Activated CD4-positive, alpha-beta T cell treated with anti-CD3 and anti-CD28 coated beads for 1 hour (primary cell): ENCODE results near the gene ACO2.

Source experiments
- DNase-seq: peaks from one replicate; pipeline ENCODE4 v3.0.0-alpha.2; 2020

The ACO2 gene

DNA sequence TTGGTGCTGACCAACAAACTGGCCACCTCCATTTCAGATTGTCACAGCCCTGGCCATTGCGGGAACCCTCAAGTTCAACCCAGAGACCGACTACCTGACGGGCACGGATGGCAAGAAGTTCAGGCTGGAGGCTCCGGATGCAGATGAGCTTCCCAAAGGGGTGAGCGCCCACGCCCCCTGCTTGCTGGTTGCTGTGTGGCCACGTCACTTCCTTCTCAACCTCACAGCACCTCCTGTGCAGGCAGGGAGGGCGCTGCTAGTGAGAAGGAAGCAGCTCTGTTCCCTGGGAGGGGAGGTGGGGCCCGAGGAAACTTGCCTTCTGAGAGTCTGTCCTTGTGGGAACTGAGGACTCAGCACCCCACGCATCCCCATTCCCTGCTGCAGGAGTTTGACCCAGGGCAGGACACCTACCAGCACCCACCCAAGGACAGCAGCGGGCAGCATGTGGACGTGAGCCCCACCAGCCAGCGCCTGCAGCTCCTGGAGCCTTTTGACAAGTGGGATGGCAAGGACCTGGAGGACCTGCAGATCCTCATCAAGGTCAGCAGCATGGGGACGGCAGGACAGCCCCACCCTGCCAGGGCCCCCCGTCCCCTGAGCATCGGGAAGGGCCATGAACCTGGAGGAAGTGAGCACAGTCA lies 56.0 kb downstream of the ACO2 start:
- DNase-seq = peak; percentile 33

DNA sequence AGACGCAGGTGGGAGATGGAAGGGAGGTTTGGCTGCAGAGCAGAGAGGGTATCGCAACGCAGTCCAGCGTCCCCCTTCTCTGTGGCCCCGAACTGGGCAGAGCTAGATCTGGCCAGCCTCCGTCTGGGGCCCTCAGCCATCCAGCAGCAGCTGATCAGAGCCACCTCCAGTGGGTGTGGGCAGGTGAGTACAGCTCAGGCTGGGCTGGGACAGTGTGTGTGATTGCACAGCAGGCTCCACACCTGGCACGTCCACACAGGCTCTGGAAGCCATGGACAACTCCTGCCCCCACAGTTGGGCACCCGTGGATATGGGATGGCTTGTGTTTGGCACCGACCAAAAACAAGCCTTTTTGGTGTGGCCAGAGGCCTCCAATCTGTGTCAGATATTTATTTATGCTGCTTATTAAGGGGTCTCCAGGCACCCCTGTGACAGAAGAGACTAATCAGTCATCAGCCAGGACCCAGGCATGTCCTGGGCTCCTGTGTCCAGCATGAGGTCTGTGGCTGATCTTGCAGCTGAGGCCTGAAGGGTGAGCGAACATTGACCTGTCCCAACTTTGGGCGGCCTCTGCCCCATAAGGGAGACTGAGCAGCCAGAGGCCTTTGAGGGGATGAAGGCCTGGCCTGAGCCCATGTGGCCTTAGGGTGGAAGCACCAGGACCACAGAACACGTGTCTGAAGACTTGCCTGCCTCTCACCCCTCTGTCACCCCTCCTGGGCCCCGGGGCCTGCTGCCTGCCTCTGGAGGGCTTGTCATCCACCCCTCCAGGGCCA lies 56.7 kb downstream of the ACO2 start:
- DNase-seq = no peak

DNA sequence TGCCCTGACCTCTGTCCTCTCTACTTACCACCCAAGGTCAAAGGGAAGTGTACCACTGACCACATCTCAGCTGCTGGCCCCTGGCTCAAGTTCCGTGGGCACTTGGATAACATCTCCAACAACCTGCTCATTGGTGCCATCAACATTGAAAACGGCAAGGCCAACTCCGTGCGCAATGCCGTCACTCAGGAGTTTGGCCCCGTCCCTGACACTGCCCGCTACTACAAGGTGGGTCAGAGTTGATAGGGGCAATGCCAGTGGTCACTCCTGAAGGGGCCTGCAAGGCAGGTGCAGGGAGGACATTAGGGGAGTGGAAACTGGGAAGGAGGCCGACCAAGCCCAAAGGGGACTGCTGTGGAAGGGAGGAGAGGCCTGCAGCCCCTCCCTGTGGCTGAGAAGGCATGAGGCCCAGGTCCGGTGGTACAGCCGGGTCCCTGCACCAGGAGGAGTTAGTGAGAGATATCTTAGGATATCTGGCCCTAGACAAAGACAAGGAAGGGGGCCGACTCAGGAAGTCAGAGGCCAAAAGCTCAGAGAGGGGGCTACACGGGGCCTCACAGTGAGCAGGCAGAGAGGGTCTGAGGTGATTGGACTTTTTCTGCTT lies 57.4 kb downstream of the ACO2 start:
- DNase-seq = no peak

DNA sequence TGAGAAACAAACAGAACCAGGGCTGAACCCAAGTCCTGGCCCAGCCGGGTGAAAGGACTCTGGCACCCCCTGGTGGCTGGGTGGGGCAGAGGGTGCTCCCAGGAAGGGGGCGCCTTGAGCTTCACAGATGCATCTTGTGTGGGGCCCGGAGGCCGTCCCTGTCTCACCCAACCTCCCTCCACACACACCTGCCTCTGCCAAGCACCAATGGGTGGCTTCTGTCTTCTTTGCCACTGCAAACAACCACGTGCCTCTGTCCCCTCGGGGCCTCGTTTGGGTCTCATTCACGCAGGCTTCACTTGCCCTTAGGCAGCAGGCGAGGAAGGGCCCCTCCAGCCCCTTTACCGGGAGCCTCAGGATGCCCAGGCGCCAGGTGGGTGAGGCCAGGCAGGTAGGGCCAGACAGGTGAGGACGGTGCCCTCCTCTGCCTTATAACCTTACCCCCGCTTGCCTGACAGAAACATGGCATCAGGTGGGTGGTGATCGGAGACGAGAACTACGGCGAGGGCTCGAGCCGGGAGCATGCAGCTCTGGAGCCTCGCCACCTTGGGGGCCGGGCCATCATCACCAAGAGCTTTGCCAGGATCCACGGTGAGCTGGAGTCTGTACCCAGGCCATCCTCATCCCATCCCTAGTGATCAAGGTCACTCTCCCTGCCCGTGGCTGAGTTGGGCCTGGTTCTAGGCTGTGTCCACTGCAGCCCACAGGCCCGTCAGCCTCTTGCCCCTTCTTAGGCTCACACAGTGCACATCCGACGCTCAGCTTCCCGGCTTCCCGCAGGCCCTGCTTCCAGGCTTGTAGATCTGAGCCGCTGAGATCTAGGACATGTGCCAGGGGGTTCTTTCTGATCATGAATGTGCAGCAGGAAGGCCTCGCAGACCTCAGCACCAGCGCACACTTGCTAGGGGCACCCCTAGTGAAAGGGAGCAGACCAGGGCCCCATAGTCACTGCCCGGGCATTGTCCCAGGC lies 58.2 kb downstream of the ACO2 start:
- peak; percentile 58 for DNase-seq

DNA sequence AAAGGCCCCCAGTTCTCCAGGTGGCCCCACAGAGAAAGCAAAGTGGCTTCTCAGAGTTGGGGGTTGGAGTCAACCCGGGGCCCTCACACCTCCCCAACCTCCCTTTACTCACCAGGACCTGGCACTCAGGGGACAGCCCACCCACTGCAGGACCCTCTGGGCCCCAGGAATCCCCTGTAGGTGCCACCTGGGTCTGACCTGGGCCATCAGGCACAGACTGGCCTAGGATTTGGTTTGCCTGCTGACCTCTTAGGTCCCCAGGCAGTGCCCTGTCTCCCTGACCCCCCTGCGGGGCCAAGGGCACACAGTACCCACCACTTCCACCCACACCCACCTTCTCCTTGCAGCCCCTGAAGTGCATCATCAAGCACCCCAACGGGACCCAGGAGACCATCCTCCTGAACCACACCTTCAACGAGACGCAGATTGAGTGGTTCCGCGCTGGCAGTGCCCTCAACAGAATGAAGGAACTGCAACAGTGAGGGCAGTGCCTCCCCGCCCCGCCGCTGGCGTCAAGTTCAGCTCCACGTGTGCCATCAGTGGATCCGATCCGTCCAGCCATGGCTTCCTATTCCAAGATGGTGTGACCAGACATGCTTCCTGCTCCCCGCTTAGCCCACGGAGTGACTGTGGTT lies 59.3 kb downstream of the ACO2 start:
- no peak for DNase-seq

DNA sequence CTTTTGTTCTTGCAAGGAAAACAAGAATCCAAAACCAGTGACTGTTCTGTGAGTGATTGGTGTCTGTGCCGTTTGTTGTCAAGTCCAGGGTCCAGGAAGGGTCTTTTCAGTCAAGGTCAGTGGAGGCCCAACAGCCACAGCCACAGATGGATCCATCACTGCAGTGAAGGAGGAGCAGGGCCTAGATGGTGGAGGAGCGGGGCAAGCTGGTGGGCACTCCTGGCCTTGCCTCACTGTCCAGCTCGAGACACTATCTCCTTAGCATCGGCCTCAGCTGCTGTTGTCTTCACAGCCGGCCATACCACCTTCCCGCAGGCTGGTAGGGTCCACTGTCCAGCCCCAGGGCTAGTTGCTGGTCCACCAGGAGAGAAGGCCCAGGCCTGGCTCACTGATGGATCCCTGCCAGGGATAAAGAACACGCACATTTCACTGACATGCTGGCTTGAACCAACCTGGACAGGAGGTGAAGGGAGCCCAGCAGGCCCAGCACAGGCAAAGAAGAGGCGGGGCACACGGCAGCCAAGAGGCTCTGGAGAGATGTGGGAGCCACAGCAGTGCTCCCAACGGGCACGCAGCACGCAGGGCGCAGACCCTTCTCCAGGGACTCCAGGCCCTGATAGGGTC lies 60.1 kb downstream of the ACO2 start:
- no peak for DNase-seq

DNA sequence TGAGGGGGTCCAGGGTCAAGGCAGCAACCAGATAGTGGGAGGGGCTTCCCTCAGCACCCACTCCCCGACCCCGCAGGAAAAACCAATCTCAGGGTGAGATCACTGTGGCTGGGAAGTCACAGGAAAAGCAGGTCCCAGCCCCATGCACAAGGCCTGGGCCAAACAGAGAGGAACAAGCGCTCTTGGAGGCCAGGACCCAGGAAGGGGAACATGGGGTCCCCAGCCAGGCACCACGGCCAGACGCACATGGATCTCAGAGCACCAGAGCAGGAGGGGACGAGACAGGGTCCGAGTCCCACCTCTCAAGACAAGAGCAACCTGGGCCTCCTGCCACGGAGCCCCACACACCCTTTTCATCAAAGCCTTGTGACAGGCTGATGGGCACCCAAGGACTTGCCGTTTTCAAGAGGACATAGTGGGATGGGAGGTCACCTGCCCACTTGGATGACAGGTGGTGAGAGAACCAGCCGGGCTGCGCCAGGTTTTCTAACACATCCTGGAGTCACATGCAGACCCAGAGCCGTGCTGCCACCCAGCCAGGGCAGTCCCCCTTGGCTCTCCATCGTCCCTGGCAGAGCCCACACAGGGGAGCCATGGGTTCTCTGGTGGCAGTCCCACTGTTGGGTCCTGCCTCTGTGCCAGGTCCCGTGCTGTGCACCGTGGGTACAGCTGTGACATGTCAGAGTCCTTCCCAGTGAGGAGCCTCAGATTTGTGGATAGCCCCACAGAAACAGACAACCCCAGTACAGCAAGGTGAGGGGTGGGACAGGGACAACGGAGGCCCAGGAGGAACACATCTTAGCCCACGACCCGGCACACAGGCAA lies 62.2 kb downstream of the ACO2 start:
- DNase-seq = no peak

DNA sequence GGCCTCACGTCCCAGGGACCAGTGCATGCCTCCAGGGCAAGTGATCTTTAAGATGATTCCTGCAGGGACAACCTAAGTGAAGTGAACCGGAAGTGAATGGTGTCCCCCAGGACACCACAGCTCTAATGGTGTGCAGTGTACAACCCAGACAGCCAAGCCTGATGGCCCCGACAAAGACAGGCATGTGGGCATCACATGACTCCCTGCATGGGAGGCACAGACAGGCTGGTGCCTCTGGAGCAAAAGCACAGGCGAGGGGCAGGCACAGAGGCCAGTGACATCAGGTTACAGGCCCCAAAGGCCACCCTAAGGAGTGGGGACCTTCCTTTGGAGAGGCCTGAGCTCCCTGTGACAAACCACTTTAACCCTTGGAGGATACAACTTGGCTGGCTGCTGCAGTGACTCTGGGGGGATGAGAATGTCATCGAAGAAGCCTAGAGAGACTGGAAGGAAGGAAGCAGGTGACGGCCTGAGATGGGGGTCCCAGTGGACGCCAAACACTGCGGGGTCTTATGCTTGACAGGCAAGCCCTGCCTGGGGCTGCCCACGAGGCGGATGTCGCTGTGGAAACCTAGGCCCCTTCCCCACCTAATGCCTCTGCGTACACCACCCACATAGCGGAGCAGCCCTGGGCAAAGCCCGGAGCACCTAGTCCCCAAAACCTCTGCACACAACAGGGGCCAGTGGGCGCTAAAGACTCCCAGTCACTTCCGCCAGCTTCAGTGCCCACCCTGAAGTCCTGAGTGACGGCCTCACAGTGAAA lies 63.0 kb downstream of the ACO2 start:
- no peak for DNase-seq

DNA sequence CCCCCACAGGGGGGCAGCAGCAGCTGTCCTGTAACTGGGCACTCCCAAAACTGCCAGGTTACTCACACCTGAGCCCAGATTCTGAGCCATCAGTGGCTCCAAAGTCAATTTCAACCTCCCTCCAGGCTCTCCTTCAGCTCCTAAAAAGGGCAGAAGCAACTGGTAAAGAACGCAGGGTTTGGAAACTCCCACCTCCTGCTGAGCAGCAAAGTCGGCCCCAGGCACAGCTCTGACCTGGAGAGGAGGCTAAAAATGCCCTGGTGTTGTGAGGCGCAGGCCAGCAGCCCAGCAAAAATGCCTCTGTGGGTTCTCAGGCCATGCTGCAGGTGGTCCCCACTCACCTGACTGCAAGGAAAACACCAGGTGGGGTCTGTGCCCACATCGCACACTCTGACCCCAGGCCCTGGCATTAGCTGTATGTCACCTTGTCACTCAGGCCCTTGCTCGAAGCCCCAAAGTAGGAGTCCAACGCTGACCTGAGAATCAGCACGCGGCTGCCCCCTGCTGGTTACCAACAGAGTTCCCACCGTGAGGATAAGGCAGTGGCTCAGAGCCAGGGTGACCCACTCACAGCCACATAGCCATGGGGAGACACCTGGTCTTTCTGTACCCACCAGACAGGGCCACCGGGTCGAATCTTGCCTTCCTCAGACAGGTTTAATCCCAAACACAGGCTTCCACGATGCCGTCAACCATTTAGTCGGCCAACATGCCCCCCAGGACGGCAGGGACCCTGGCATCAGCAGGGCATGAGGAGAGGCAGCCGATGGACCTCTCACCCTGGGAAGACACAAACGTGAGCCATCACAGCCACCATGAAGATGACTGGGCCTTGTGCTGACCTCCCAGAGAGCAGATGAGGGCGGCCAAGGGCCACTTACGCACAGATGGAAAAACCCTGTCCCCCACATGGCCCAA lies 64.2 kb downstream of the ACO2 start:
- peak; percentile 48 for DNase-seq

DNA sequence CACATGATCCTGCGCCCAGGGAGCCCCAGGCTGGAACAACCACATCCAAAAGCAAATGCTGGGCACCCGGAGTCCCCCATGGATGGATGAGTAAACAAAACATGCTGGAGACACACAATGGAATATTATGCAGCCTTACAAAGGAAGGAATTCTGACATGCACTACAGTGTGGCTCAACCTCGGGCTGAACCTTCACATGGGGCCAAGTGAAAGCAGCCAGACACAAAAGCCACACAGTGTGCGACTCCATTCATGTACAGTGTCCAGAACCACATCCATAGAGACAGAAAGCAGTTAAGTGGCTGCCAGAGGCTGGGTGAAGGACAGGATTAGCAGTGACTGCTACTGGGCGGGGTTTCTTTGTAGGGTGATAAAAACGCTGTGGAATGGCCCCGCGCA lies 65.3 kb downstream of the ACO2 start:
- no peak for DNase-seq

DNA sequence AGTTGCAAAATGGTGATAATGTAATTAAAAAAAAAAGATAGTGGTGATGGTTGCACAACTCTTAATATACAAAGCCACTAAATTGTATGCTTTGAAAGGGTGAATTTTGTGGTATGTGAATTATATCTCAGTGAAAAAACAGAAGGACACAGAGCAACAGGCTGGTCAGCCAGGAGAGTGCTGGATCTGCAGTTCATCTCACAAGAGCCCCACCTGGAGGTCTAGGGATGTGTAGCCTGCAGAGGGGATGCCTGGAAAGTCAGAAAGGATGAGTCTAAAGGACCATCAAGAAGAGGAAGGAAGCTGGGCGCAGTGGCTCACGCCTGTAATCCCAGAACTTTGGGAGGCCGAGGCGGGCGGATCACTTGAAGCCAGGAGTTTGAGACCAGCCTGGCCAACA lies 66.3 kb downstream of the ACO2 start:
- DNase-seq = no peak

DNA sequence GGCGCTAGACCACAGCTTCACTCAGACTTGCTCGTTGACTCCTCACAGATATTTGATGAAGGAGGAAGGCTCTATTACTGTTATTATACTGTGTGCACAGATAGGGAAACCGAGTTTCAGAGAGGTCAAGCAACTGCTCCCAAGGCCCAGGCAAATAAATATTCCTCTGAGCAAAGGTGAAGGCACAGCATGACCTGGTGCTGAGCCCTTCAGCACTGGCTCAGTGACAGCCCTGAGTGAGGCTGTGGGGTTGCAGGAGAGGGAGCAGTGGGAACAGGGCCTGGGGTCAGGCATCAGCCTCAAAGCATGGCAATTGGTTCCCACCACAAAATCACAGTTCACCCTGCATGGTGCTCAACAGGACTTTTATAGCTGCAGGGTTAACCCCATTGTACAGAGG lies 68.3 kb downstream of the ACO2 start:
- DNase-seq = no peak

DNA sequence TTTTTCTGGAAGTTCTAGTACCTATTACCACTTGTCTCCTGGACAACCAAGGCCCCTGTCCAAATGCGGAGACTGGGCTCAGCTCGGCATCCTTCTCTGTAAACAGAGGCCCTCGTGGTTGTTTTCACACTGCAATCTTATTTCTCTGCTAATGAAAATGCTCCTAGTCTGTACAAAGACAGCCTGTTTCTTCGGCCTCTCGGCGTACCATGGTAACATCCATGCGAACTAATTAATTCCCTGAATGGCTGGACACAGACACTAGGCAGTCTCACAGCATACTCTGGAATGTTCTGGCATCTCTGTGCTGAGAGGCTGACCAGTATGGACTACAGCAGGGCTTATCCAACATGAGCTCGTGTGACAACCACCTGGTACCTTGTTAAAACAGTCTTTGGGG lies 69.7 kb downstream of the ACO2 start:
- DNase-seq = no peak

DNA sequence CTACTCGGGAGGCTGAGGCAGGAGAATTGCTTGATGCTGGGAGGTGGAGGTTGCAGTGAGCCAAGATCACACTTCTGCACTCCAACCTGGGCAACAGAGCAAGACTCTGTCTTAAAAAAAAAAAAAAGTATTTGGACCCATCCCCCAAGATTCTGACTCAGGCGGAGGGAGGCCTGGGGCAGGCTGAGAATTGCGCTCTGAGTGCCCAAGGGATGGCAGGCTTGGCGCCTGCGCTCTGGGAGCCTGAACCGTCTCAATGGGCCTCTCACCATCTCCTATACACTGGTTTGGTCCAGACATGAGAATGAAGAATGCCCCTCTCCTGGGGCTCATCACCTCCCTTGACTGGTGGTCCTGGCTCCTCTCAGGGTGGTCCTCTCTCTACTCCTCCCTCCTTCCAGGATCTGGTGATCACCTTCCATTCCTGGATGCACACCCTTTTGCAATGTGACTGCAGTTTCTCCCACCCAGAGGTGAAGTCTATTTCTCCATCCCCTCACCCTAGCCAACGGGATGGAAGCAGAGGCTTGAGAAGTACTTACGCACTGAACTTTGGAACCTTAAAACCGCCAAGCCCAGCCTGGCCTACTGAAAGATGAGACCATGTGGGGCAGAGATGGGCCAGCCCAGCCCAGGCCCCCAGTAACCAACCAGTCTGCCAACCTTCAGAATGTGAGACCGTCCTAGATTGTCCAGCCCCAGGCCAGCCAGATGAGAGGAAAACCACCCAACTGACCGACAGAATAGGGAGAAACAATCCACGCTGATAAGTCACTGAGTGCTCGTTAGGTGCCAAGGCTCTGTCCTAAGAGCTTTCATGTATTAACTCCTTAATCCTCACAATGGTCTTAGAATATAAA lies 70.5 kb downstream of the ACO2 start:
- DNase-seq = no peak

DNA sequence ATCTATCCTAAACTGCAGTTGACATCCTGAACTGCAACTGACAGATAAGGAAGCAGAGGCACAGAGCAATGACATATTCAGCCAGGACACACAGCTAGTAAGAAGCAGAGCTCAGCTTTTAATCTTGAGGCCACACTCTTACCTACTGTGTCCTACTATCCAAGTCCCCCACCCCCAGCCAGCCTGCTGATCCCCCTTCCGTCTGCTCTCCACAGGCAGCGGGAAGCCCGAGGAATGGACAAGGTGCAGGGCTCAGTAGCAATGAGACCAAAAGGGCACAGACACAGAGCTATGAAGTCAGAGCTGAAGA lies 71.0 kb downstream of the ACO2 start:
- DNase-seq = no peak

DNA sequence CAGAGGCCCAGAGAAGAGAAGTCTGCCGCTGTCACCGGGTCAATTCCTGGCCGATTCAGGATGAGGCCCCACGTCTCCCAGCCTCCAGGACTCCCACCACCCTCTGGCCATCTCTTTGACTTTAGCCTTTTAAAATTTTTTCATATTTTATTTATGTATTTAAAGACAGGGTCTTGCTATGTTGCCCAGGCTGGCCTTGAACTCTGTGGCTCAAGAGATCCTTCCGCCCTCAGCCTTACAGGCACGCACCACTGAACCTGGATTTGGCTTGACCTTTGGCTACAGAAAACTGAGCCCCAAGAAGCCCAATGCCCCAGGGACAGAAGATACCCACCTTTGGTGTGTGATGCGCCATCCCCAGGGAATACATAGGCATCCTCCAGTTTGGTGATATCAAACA lies 71.4 kb downstream of the ACO2 start:
- DNase-seq = no peak

DNA sequence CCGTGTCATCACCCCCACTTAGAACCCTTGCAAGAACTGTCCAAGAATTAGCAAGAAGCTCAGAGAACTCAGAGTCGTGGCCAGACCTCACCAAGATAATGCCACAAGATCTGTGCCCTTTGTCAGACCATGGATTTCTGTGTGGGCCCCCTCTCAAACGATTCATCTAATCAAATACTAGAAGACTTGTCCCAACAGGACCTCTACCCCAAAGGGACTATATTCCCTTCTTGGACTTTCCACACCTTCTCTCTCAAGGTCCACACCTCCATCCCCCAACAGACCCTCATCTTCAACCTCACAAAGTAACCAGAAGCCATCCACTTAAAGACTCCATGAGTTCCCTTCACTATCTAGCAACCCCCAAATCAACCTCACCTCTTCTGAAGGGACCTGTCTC lies 72.6 kb downstream of the ACO2 start:
- DNase-seq = no peak

DNA sequence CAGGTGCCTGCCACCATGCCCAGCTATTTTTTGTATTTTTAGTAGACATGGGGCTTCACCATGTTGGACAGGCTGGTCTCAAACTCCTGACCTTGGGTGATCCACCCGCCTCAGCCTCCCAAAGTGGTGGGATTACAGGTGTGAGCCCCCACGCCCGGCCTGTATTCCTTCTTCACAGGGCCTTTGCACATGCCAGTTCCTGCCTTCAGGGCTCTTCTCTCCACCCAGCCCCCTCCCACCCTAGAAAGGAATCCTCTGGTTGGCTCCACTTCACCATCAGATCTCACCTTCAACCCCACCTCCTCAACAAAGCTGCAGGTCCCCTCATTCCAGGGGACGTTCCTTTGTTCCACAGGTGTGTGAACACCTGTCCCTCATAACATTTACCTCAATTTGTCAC lies 73.3 kb downstream of the ACO2 start:
- no peak for DNase-seq
